Coronary artery (tissue), 2 donors: ENCODE results near the gene KEL.

Experiments
- DNase-seq: peaks from one replicate; pipeline ENCODE4 v3.0.0-alpha.2; 2017; ENCODE audit warnings: low spot score
- H3K27ac ChIP-seq, 2 donors: fragments of 200-600 bp; sonication (generic); one replicate each; pipeline ENCODE4 v1.5.1; 2016 to 2019
- H3K4me3 ChIP-seq: fragments of 200-600 bp; sonication (generic); 2 replicates; pipeline ENCODE4 v1.5.1; 2016; ENCODE audit warnings: mild to moderate bottlenecking, moderate library complexity
- CTCF ChIP-seq: fragments of 200-600 bp; sonication (generic); IDR thresholded peaks from one replicate; pipeline ENCODE4 v1.5.1; 2019; ENCODE audit warnings: antibody characterized with exemption

The KEL gene

GRCh38 chr7:142901426-142902259 is 60.5 kb downstream of the KEL start:
- H3K27ac ChIP-seq: no peak overlapping the region
- peak; percentile 38 for DNase-seq
- no peak for TF ChIP-seq CTCF
- H3K4me3 ChIP-seq: no peak overlapping the region

GRCh38 chr7:142899661-142900060 is 62.5 kb downstream of the KEL start:
- no peak for DNase-seq

GRCh38 chr7:142898377-142899170 is 63.6 kb downstream of the KEL start:
- no peak for TF ChIP-seq CTCF
- peak; percentile 43 for DNase-seq
- H3K27ac ChIP-seq: no peak overlapping the region
- no peak overlapping the region for H3K4me3 ChIP-seq

More at GRCh38 chr7:142899661-142900060, 62.5 kb downstream of the KEL start:
- no peak for TF ChIP-seq CTCF
- H3K4me3 ChIP-seq: no peak overlapping the region
- H3K27ac ChIP-seq: no peak overlapping the region

GRCh38 chr7:142897691-142898090 is 64.5 kb downstream of the KEL start:
- TF ChIP-seq CTCF: no peak
- DNase-seq: peak; percentile 24

GRCh38 chr7:142896741-142897379 is 65.3 kb downstream of the KEL start:
- Histone ChIP-seq H3K27ac (no peak overlapping the region), H3K4me3 (no peak overlapping the region)
- DNase-seq: peak; percentile 50
- no peak for TF ChIP-seq CTCF

More at GRCh38 chr7:142897691-142898090, 64.5 kb downstream of the KEL start:
- H3K4me3 ChIP-seq: no peak overlapping the region
- no peak overlapping the region for H3K27ac ChIP-seq

- Histone ChIP-seq H3K27ac (no peak overlapping the region), H3K4me3 (no peak overlapping the region)
- no peak for TF ChIP-seq CTCF
- DNase-seq: peak; percentile 22
These were observed 66.0 kb downstream of the KEL start for GRCh38 chr7:142896151-142896550.
